HG02870 (cell line): ENCODE measurements around the gene FAM170B.

ENCODE experiments used
- ATAC-seq: cut with Tn5 transposase; IDR thresholded peaks from one replicate; pipeline ENCODE4 v1.9.1; 2021; ENCODE audit warnings: mild to moderate bottlenecking, moderate library complexity; ENCODE audit not compliant: unreplicated experiment

The FAM170B gene

GRCh38 chr10:49133706-49134248 is at the start of gene FAM170B:
Gene FAM170B (minus strand): TSS chr10:49134021. CDS start chr10:49133918, 103 bp downstream.
- ATAC-seq = no peak

GRCh38 chr10:49182776-49183175 is 49.0 kb upstream of the FAM170B start:
- ATAC-seq = no peak

GRCh38 chr10:49180444-49180860 is 46.6 kb upstream of the FAM170B start:
- ATAC-seq = no peak

GRCh38 chr10:49179699-49180443 is 46.0 kb upstream of the FAM170B start:
- ATAC-seq = no peak

- ATAC-seq = no peak
Measured at GRCh38 chr10:49178489-49179471, 45.0 kb upstream of the FAM170B start.

- ATAC-seq = peak; percentile 85
Measured at GRCh38 chr10:49177391-49178355, 43.9 kb upstream of the FAM170B start.

GRCh38 chr10:49176310-49177268 is 42.8 kb upstream of the FAM170B start:
- ATAC-seq = no peak

GRCh38 chr10:49175587-49176309 is 41.9 kb upstream of the FAM170B start:
- ATAC-seq = no peak

- no peak for ATAC-seq
Measured at GRCh38 chr10:49174926-49175500, 41.2 kb upstream of the FAM170B start.

GRCh38 chr10:49174261-49174925 is 40.6 kb upstream of the FAM170B start:
- no peak for ATAC-seq

- no peak for ATAC-seq
Measured at GRCh38 chr10:49173853-49174252, 40.0 kb upstream of the FAM170B start.

- ATAC-seq = no peak
Measured at GRCh38 chr10:49173201-49173772, 39.5 kb upstream of the FAM170B start.

GRCh38 chr10:49172777-49173132 is 38.9 kb upstream of the FAM170B start:
- no peak for ATAC-seq

GRCh38 chr10:49172061-49172776 is 38.4 kb upstream of the FAM170B start:
- no peak for ATAC-seq

- ATAC-seq = no peak
Measured at GRCh38 chr10:49171326-49172060, 37.7 kb upstream of the FAM170B start.
